Endodermal cell (in vitro differentiated cells): Measurements from ENCODE around the gene DIPK1A. TPM values are rescaled to one million over a fixed set of nuclear protein-coding genes. Genes with fewer than 3 reads are reported as not detected.
A peak's percentile ranks its signal among the peaks of the same experiment; 100 is the strongest.

ENCODE experiments used
- DNase-seq: peaks from one replicate; pipeline ENCODE4 v3.0.0-alpha.2; 2017
- H3K27ac ChIP-seq: 2 replicates; pipeline ENCODE4 v1.5.1; 2013; ENCODE audit warnings: mild to moderate bottlenecking, low read depth, low read length, moderate library complexity
- H3K27me3 ChIP-seq: 2 replicates; pipeline ENCODE4 v1.6.1; 2013; ENCODE audit warnings: mild to moderate bottlenecking, low read length, moderate library complexity; ENCODE audit not compliant: insufficient read depth, control insufficient read depth, poor library complexity, severe bottlenecking
- H3K36me3 ChIP-seq: 2 replicates; pipeline ENCODE4 v1.7.0; 2013; ENCODE audit warnings: mild to moderate bottlenecking, low read length, moderate library complexity; ENCODE audit not compliant: control insufficient read depth, insufficient read depth
- H3K4me1 ChIP-seq: one replicate; pipeline ENCODE4 v1.7.0; 2013; ENCODE audit warnings: low read length; ENCODE audit not compliant: control insufficient read depth, insufficient read depth
- H3K4me3 ChIP-seq: 2 replicates; pipeline ENCODE4 v1.5.1; 2013; ENCODE audit warnings: mild to moderate bottlenecking, low read length, moderate library complexity
- H3K9ac ChIP-seq: 2 replicates; pipeline ENCODE4 v1.6.1; 2013; ENCODE audit warnings: mild to moderate bottlenecking, low read length, moderate library complexity; ENCODE audit not compliant: poor library complexity, severe bottlenecking; ENCODE audit errors: extremely low read depth
- H3K9me3 ChIP-seq: 2 replicates; pipeline ENCODE4 v1.6.1; 2013; ENCODE audit warnings: mild to moderate bottlenecking, low read length, moderate library complexity; ENCODE audit not compliant: control insufficient read depth
- H3K27ac Mint-ChIP-seq: 2 replicates; pipeline ENCODE4 v1.8.0; 2020; ENCODE audit warnings: mixed read lengths
- H3K27me3 Mint-ChIP-seq: 2 replicates; pipeline ENCODE4 v1.8.0; 2021; ENCODE audit warnings: mild to moderate bottlenecking, mixed read lengths; ENCODE audit not compliant: insufficient read depth
- H3K36me3 Mint-ChIP-seq: 2 replicates; pipeline ENCODE4 v1.8.0; 2020; ENCODE audit warnings: low read depth, mixed read lengths
- H3K4me1 Mint-ChIP-seq: 2 replicates; pipeline ENCODE4 v1.8.0; 2020; ENCODE audit warnings: mixed read lengths
- H3K4me3 Mint-ChIP-seq: 2 replicates; pipeline ENCODE4 v1.8.0; 2020; ENCODE audit warnings: mild to moderate bottlenecking, moderate library complexity, mixed read lengths
- H3K9me3 Mint-ChIP-seq: 2 replicates; pipeline ENCODE4 v1.8.0; 2020; ENCODE audit warnings: mild to moderate bottlenecking, mixed read lengths
- CTCF ChIP-seq: fragments of 200-600 bp; sonication (generic); conservative IDR thresholded peaks from 2 replicates; pipeline ENCODE4 v1.5.0; 2021; ENCODE audit warnings: antibody characterized with exemption, mild to moderate bottlenecking
- WGBS, 2 experiments: methylation state at CpG; one replicate each; pipeline versions ENCODE4 v1.1.5 to v1.1.7; 2013; ENCODE audit warnings: missing lambda C conversion rate in 2 of 2, mixed read lengths in 1 of 2; ENCODE audit not compliant: insufficient coverage in 1 of 2, insufficient read length in 1 of 2; 5-methylcytosine and 5-hydroxymethylcytosine counted together
- total RNA-seq, 2 donors: library from RNA; stranded (reverse); fragmentation: NEBNext Ultra II Directional in 1 of 2; extraction: Animal tissue kit (Norgen Biotek cat#: 25700) in 1 of 2; gene quantifications; 2 replicates in 1 of 2; 3 replicates in 1 of 2; pipeline ENCODE4 v1.2.1, GENCODE V29; 2021

Gene DIPK1A
- total RNA-seq, 2 donors from 2014 or later: 4.0 to 6.6 TPM

GRCh38 chr1:92843046-92843423, 118.2 kb downstream of the DIPK1A start:
- H3K4me3 Mint-ChIP-seq: no peak overlapping the region
- no peaks in the 10 kb centered on the region for H3K27me3 Mint-ChIP-seq

DNA sequence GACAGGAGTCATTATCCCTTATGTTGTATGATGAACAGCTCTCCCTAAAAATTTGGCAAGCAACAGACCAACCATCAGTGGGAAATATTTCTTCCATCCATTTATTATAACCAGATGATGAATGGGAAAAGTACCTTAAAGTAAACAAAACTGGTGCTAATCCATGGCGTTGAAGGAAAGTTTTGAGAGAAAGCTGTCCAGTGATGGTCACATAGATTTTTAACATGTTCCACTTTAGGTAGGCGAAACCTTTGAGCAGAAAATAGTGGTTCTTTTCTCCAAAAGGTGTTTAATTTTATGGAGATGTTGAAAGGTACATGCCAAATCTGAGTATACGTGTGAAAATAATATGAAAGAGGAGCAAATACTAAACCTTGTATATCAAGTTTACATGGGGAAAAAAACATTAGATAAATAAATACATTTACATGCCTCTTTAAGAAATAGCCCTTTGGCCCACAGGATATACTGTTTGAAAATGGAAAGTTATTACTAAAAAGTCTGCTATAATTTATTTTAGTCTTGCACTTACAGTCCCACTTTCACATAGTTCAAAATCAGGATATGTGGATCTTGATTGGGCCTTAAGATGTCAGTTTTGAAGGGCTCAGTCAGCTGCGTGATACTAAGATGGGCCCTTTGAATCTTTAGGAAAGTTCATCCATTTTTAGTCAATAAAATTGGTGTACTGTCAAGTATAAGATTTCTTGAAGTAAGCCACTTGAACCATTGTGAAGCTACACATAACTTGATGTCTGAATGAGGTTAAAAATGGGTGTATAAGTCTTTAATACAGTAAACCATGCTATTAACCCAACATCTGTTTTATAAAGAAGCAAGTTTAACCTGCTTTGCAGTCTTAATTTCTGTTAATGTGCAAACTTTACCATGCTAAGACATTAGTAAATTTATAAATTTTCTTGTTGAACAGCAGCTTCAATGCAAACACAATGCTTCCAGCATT, 118.9 kb downstream of the DIPK1A start:
- DNase-seq: no peak
- Histone ChIP-seq H3K27ac (peak overlapping the region; percentile 16), H3K4me3 (no peak overlapping the region), H3K36me3 (peaks cover 71% of the 10 kb centered on the region), H3K9me3 (no peaks in the 10 kb centered on the region), H3K9ac (no peak overlapping the region), H3K27me3 (no peaks in the 10 kb centered on the region), H3K4me1 (no peaks in the 10 kb centered on the region)
- no peak overlapping the region for H3K27ac Mint-ChIP-seq
- H3K36me3 Mint-ChIP-seq: peaks cover 66% of the 10 kb centered on the region
- H3K4me1 Mint-ChIP-seq: peaks cover 6% of the 10 kb centered on the region
- no peak overlapping the region for H3K4me3 Mint-ChIP-seq
- WGBS, 2 experiments: 92 to 95% methylated on average over 3 to 4 of the region's 4 CpGs
- H3K9me3 Mint-ChIP-seq: no peaks in the 10 kb centered on the region
- no peaks in the 10 kb centered on the region for H3K27me3 Mint-ChIP-seq
- TF ChIP-seq CTCF: no peak

More at GRCh38 chr1:92843046-92843423, 118.2 kb downstream of the DIPK1A start:
- Mint-ChIP-seq H3K9me3 (no peaks in the 10 kb centered on the region), H3K27ac (no peak overlapping the region), H3K4me1 (peaks cover under 1% of the 10 kb centered on the region), H3K36me3 (peaks cover 59% of the 10 kb centered on the region)
- DNase-seq: no peak
- WGBS, 2 experiments: 85 to 100% methylated on average over 1 to 2 of the region's 2 CpGs
- Histone ChIP-seq H3K9me3 (no peaks in the 10 kb centered on the region), H3K9ac (no peak overlapping the region), H3K27me3 (no peaks in the 10 kb centered on the region), H3K4me3 (no peak overlapping the region), H3K27ac (no peak overlapping the region), H3K4me1 (no peaks in the 10 kb centered on the region), H3K36me3 (peaks cover 64% of the 10 kb centered on the region)
- no peak for TF ChIP-seq CTCF

- TF ChIP-seq CTCF: no peak
- H3K27me3 Mint-ChIP-seq: no peaks in the 10 kb centered on the region
- Histone ChIP-seq H3K36me3 (peaks cover 89% of the 10 kb centered on the region), H3K27ac (no peak overlapping the region), H3K4me3 (no peak overlapping the region), H3K9me3 (no peaks in the 10 kb centered on the region), H3K4me1 (no peaks in the 10 kb centered on the region), H3K27me3 (no peaks in the 10 kb centered on the region), H3K9ac (no peak overlapping the region)
- H3K9me3 Mint-ChIP-seq: no peaks in the 10 kb centered on the region
- no peak overlapping the region for H3K4me3 Mint-ChIP-seq
- peaks cover 18% of the 10 kb centered on the region for H3K4me1 Mint-ChIP-seq
- H3K27ac Mint-ChIP-seq: peak overlapping the region; percentile 8
- peaks cover 77% of the 10 kb centered on the region for H3K36me3 Mint-ChIP-seq
- 86 to 87% methylated on average over 5 of the region's 5 CpGs for WGBS, 2 experiments
- no peak for DNase-seq
These were observed 120.7 kb downstream of the DIPK1A start for GRCh38 chr1:92840600-92840999.
